HG03175 (cell line): ENCODE results near the gene NFATC2IP.
A peak's percentile ranks its signal among the peaks of the same experiment; 100 is the strongest.
"Not testable (repeated sequence)": the region's sequence is repeated elsewhere in the genome, so short reads cannot be mapped to it uniquely, and the experiment has no call there.

ENCODE experiments used
- ATAC-seq: cut with Tn5 transposase; IDR thresholded peaks from one replicate; pipeline ENCODE4 v1.9.1; 2021; ENCODE audit warnings: mild to moderate bottlenecking, moderate library complexity; ENCODE audit not compliant: unreplicated experiment

Gene NFATC2IP

DNA sequence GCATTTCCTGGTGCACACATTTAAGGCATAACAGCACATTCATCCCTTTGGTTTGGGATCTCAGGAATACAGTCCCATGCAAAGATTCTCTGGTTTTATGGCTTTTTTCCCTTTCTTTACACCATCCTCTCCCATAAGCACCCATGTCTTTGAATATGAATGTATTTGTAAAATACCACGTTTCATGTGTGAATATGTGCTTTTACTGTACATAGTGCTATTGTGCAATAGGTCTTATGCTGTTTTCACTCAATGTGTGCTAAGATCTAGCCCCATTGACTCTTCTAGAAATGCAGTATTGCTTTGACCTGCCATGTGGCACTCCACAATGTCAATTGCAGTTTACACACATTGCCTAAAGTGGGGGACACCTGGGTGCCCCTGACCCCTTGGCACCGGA is 13.8 kb downstream of the NFATC2IP start:
- ATAC-seq: no peak

DNA sequence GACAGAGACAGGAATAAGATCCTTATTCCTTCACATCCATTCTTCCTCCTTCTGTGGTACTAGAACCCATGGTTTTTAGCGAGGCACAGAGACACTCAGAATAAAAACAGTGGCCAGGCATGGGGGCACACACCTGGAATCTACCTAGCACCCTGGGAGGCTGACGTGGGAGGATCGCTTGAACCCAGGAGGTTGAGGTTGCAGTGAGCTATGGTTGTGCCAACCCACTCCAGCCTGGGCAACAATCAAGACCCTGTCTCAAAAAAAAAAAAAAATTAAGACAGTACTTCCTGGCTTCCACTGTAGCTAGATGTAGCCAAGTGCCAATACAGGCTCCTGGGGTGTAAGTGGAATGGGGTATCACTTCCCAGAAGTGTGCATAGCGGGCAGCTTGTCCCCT is 16.4 kb downstream of the NFATC2IP start:
- ATAC-seq: no peak

DNA sequence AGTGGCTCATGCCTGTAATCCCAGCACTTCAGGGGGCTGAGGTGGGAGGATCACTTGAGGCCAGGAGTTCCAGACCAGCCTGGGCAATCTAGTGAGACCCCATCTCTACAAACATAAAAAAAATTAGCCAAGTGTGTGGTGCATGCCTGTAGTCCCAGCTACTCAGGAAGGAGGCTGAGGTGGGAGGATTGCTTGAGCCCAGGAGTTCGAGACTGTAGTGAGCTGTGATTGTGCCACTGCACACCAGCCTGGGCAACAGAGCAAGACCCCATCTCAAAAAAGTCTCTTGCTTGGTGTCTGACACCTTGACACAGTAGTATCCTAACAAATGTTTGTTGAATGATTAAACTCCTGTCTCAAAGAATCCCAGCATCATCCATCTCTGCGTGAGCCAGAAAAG is 19.0 kb downstream of the NFATC2IP start:
- not testable (repeated sequence) for ATAC-seq

DNA sequence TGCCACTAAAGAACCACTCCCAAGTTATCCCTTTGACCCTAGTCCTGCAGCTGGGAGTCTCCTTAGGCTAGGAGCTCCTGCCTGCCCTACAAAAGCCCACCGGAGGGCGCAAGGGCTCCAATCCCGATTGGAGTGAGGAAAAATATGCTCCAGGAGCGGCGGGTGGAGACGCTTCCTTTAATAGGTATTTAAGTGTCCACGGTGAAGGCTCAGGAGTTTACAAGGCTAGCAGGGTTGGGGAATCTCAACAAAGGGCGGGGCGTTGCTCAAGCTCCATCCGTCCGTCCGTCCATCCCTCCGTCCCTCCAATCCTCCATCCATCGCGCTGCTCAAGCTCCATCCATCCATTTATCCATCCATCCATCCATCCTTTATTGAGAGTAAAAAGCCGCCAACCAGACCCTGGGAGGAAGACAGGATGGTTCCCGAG is 23.3 kb downstream of the NFATC2IP start:
- ATAC-seq: peak; percentile 20

DNA sequence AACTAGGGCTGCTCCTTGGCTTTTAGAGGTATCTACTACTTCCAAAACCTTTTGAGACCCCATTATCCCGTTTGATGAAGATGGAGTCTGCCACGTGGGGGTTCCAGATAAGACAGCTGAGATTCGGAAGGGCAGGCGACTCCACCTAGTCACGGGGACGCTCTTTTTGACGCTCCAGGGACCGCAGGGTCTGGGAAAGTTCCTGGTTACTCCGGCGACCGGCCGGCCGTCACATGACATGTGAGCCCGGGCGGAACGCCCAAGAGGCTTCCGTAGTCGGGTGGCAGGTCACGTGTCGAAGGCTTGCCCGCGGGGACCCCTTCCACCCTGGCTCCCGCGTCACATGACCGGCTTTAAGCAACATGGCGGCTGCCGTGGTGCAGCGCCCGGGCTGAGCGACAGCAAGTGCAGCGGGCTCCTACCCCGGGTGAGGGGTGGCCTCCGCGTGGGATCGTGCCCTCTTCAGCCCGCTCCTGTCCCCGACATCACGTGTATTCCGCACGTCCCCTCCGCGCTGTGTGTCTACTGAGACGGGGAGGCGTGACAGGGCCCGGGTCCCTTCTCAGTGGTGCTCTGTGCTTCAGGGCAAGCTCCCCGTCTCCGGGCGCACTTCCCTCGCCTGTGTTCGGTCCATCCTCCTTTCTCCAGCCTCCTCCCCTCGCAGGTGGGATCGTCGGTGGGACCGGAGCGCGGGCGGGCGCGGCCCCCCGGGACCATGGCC is 23.9 kb downstream of the NFATC2IP start, which contains the start of gene SPNS1:
TSS of gene SPNS1 (plus strand) at position 342 of the 721 bp plus-strand sequence. CDS start at position 716, 374 bp downstream.
- ATAC-seq: peak; percentile 91

DNA sequence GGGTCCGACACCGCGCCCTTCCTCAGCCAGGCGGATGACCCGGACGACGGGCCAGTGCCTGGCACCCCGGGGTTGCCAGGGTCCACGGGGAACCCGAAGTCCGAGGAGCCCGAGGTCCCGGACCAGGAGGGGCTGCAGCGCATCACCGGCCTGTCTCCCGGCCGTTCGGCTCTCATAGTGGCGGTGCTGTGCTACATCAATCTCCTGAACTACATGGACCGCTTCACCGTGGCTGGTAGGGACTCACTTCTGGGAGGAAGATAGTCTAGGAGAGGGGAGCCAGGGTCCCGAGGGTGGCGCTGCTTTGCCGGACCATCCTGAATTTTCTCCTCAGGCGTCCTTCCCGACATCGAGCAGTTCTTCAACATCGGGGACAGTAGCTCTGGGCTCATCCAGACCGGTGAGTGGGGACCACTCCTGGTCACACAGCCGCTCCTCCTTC is 24.4 kb downstream of the NFATC2IP start:
- ATAC-seq: peak; percentile 15

DNA sequence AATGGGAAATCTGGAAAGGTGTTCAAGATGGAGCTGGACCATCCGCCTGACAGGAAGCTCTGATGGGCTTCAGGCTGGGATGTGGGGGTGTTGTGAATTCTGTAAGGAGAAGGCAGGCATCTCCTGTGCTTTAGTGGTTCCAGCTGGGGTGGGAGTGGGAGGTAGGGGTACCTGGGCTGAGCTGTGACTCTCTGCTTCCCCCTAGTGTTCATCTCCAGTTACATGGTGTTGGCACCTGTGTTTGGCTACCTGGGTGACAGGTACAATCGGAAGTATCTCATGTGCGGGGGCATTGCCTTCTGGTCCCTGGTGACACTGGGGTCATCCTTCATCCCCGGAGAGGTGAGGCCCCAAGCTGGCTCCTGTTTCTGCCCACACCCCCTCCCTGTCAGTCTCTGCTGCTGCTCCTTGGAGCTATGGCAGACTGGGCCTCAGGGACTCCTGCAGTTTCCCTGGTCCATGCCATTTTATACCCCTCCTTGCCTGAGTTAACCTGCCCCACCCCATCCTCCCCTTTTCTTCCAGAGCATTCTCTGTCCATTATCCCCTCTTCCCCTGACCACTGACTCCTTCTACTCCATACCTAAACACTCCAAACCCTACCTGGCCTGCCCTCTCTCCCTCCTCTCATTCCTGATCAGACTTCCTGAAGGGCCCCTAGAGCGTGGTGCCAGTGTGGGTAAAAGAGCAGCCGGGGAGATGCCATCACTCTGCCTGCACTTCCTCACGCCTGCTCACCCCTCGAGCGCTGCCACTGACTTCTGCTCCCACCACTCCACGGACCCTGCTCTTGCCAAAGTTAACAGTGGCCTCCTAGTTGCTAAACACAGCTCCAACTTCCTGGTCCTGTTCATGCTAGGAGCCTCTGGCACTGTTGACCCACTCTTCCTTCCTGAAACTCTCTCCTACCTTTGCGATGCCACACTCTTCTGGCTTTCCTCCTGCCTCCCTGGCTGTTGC is 27.2 kb downstream of the NFATC2IP start:
- no peak for ATAC-seq

DNA sequence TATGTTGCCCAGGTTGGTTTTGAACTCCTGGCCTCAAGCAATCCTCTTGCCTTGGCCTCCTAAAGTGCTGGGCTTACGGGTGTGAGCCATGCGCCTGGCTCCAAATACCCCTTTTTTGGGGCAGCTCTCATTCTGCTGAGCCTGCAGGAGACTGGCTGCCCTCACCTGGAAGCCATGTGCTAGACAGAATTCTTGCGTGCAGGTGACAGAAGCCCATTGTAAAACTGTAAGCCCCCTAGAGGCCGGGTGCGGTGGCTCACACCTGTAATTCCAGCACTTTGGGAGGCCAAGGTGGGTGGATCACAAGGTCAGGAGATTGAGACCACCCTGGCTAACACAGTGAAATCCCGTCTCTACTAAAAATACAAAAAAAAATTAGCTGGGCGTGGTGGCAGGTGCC is 29.6 kb downstream of the NFATC2IP start:
- ATAC-seq: not testable (repeated sequence)

DNA sequence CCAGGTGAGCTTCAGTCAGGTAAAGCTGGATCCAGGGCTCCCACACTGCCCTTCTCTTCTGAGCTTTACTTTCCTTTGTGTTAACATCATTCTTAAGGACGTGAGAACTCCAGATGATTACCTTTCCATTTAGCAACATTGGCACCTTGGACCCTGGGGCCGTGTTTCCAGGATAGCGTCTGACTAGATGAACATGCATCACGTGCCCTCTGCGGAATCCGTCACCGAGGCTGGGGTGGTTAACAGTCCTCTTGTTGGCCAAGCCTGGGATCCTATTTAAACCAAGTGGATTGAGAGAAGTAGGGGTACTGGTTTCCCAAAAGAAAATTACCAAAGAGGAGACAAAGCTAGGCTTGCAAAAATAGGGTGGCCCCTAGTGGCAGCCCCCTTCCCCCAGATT is 30.2 kb downstream of the NFATC2IP start:
- no peak for ATAC-seq

DNA sequence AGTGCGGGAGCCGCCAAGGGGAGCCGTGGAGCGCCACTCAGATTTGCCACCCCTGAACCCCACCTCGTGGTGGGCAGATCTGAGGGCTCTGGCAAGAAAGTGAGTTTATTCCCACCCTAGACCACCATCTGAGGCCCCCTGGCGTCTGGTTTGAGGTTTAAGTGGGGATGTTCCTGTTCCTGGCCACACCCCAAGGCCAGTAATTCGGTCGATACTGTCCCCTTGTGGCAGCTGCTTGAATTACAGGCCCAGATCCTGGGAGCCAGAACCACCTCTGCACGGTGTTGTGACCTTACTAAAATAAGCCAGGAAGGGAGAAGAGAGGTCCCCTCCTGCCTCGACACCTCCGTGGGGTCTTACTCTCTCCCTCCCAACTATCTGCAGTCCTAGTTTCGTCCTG is 30.8 kb downstream of the NFATC2IP start:
- no peak for ATAC-seq

DNA sequence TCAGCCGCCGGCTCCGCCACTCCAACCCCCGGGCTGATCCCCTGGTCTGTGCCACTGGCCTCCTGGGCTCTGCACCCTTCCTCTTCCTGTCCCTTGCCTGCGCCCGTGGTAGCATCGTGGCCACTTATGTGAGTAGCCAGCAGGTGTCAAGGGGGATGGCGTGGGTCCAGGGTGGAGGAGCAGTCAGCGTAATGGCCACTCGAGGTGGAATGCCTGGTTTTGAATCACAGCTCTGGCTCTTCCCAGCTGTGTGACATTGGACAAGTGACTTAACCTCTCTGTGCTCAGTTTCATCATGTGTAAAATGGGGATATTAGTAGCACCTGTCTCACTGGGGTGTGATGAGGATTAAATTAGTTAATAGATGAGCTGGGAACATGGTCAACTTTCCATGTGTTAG is 31.7 kb downstream of the NFATC2IP start:
- no peak for ATAC-seq

DNA sequence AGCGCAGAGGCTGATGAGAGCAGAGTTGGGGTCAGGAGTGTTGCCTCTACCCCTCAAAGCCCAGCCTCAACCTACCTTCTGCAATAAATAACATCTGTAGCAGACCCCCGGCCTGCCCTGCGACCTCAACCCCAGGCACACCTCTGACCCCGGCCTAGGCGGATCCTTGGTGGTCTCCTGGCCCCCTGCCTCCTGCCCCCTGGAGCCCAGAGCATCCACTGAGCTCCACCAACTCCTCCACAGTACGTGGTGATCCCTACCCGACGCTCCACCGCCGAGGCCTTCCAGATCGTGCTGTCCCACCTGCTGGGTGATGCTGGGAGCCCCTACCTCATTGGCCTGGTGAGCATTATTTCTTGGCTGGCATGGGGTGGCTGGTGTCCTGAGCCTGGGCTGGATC is 32.2 kb downstream of the NFATC2IP start:
- ATAC-seq: no peak

DNA sequence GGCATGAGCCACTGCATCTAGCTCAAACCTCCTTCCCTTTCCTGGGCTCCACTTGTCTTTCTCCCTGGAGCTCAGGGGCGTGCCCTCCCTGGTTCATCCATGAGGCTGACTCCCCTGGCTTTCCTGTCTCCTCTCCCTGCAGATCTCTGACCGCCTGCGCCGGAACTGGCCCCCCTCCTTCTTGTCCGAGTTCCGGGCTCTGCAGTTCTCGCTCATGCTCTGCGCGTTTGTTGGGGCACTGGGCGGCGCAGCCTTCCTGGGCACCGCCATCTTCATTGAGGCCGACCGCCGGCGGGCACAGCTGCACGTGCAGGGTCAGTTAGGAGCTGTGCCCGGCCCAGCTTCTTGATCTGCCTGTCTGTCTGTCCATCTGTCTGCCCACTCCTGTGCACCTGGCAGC is 32.9 kb downstream of the NFATC2IP start:
- ATAC-seq: no peak

DNA sequence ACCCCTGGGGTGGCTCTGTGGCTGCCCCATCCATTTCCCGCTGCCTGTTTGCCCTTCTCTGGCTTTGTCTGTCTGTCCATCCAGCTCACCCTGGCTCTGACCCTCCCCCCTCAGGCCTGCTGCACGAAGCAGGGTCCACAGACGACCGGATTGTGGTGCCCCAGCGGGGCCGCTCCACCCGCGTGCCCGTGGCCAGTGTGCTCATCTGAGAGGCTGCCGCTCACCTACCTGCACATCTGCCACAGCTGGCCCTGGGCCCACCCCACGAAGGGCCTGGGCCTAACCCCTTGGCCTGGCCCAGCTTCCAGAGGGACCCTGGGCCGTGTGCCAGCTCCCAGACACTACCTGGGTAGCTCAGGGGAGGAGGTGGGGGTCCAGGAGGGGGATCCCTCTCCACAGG is 33.4 kb downstream of the NFATC2IP start:
- no peak for ATAC-seq

DNA sequence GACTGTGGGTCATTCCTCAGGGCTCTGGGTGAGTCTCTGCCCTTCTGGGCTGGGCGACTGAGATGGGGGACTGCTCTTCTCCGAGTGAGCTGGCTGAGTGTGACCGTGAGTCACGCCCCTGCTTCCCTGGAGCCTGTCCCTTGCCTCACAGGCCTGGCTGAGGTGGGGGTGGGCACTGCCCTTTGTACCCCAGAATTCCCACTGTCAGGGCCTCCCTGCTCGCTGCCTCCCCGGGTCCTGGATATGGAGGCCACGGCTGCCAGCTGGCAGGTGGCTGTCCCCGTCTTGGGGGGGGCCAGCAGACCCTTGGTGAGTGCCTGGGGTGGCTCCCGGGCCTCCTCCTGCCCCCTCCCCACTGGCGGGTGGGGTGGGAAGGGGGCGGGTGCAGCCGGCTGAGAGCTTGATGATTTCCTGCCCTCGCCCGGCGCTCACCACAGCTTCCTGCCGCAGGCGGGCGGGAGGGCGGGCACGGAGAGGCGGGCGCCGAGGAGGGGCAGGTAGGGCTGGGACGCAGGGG is 33.9 kb downstream of the NFATC2IP start, which contains the start of gene LAT:
TSS of gene LAT (plus strand) at position 434 of the 517 bp plus-strand sequence. CDS start 366 bp downstream, outside the sequence.
- no peak for ATAC-seq

DNA sequence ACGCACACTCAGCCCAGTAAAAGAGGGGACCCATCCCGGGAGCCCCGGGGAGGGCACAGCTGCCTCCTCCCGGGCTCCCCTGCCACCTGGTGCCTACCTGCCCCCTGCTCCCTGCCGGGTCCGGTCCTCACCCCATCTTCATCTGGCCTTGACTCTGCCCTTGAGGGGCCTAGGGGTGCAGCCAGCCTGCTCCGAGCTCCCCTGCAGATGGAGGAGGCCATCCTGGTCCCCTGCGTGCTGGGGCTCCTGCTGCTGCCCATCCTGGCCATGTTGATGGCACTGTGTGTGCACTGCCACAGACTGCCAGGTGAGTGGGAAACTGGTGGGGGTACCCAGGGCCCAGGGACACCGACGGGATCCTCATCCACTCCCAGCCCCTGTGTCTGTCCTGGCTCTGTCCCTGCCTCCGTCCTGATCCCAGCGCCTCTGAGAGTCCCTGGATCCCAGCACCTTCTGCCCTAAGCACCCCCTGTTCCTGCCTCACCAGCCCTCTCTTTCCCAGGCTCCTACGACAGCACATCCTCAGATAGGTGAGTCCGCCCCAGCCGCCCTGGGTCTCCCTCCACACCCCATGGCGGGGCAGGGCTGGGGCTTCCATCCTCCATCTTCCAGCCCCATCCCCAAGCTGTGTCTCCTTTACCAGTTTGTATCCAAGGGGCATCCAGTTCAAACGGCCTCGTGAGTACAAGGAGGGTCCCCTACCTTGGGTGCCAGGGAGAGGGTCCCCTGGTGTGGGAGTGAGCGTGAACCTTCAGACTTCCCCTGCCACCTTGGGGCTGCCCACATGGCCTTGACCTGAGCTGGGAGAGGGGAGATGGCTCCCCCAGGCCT is 34.7 kb downstream of the NFATC2IP start:
- no peak for ATAC-seq

DNA sequence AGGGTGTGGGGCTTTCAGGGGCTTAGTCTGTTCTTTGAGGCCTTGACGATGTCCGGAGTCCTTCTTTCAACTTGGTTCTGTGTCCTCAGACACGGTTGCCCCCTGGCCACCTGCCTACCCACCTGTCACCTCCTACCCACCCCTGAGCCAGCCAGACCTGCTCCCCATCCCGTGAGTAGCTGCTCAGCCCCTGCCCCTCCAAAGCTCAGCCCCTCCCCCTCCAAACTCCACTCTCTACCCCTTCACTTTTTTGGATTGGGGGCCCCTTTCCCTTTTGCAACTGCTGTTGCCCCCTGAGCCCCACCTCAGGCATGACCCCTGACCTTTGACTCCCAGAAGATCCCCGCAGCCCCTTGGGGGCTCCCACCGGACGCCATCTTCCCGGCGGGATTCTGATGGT is 35.3 kb downstream of the NFATC2IP start:
- no peak for ATAC-seq

DNA sequence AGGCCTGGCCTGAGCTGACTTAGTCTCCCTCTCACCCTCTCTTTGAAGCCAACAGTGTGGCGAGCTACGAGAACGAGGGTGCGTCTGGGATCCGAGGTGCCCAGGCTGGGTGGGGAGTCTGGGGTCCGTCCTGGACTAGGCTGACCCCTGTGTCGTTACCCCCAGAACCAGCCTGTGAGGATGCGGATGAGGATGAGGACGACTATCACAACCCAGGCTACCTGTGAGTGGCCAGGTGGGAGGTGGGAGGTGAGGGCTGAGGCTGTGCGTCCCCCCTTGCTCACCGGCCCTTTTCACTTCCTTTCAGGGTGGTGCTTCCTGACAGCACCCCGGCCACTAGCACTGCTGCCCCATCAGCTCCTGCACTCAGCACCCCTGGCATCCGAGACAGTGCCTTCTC is 35.8 kb downstream of the NFATC2IP start:
- ATAC-seq: no peak

DNA sequence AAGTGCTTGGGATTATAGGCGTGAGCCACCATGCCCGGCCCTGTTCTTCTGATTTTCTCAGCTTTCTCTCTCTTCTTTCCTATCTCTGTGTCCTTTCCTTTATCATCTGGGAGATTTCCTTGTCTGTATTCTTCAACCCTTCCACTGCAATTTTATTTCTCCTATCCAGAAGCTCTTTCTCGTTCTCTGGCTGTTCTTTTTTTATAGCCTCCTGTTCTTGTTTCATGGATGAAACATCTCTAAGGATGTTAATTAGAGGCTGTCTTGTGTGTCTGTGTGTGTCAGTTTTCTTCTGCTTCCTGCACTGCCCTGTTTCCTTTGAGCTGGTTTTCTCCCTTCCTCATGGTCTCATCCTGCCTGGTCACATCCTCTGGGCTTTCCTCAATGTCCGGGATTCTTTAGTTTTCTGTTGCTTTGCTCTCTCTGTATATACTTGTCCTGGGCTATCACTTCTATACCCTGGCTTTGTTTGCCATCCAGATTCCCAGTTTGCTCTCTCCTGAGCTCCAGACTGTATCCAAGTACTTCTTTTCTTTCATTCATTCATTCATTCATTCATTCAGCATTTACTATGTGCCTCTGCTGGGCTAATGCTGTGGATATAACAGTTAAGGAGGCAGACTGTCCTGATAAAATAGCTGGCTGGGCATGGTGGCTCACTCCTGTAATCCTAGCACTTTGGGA is 36.6 kb downstream of the NFATC2IP start:
- ATAC-seq: no peak

DNA sequence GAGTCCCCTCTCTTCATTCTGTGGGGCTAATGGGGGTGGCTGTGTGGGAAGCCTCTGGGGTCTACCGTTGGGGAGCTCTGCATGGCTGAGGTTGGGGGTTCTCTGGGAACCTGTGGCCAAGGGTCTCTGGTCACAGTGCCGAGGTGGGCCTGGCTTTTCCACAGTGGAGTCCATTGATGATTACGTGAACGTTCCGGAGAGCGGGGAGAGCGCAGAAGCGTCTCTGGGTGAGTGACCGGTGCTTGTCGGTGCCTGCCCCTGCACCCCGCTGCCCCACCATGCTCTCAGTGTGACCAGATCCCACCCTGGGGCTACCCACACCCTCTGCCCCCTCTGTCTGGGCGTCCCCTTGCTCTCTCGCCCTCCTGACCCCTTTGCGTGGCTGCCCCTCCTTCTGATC is 38.6 kb downstream of the NFATC2IP start:
- no peak for ATAC-seq
